Stimulated activated CD4-positive, alpha-beta T cell treated with anti-CD3 and anti-CD28 coated beads, Interleukin-15, amount 100 ng/mL, for 48 hours (primary cell): ENCODE results near the gene ABHD17B.
"Not testable (repeated sequence)": the region's sequence is repeated elsewhere in the genome, so short reads cannot be mapped to it uniquely, and the experiment has no call there.

ENCODE experiments used
- DNase-seq, 2 donors: peaks; one replicate each; pipeline ENCODE4 v3.0.0-alpha.2; 2020; ENCODE audit warnings: low read depth in 2 of 2

Gene ABHD17B

DNA sequence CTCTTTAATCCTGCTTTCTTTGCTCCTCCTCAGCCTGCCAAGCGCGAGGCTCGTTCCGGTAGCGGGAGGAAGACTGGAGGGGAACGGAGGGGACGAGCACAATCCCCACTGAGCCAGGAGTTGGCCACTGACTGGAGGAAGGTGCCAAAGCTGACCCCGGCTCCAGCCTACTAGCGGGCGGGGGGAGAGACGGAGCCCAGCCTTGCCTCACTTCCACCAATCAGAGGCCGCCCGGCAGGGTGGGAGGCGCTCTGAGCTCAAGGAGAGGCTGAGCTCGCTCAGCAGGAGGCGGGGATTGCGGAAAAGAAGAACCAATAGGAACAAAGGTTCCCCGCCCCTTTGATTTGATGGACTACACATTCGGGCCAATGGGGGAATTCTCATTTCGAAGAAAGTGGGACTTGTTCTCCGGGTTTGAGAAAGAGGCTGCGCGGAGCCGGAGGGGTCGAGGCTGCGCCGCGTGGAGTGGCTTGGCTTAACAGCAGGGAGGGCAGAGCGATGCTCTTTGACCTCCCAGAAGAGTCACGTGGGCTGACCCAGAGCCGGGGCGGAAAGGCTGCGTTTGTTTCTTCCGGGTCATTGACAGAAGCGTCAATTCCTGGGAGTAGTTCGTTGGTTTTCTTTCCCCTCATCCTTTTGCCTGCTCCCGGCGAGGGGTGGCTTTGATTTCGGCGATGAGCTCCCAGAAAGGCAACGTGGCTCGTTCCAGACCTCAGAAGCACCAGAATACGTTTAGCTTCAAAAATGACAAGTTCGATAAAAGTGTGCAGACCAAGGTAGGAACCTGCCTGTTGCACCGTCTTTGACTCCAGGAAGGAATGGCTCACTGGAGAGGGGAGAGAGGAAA is at the start of gene ABHD17B, which contains the start of gene C9orf85:
ABHD17B (minus strand) TSS at position 133 of the 847 bp plus-strand sequence. CDS start 36,113 bp downstream, outside the sequence.
C9orf85 (plus strand) TSS at position 579 of the 847 bp plus-strand sequence; CDS start at position 675, 96 bp downstream.
- DNase-seq: peak; percentile 95 to 96

GRCh38 chr9:71955300-71955915 is 44.4 kb upstream of the ABHD17B start:
- DNase-seq: no peak

GRCh38 chr9:71954652-71955051 is 43.7 kb upstream of the ABHD17B start:
- not testable (repeated sequence) for DNase-seq

GRCh38 chr9:71944754-71945375 is 33.9 kb upstream of the ABHD17B start:
- no peak for DNase-seq

GRCh38 chr9:71941998-71942567 is 31.1 kb upstream of the ABHD17B start:
- DNase-seq: no peak

DNA sequence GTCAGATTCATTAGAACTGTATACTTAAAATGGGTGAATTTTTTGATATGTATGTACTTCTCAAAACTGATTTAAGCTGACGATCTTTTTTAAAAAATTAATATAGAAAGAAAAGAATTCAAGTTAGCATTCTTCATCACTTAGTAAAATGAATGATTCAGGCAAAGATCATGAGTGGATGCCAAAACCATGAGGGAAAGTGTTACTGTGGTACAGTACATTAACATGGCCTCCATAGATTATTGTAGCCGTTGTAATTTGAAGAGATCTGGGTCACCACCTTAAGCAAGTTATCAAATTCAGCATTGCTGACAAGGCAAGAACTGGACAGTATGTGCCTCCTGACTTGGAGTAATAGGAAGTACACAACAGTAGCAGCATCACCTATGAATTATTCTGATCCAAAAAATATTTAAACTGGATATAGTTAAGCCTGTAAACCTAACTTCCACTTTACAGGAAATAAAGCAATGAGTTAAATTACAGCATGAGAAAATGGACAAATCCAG is 30.1 kb upstream of the ABHD17B start:
- no peak for DNase-seq

- DNase-seq: no peak
Observed at GRCh38 chr9:71937898-71938297, 26.9 kb upstream of the ABHD17B start.

GRCh38 chr9:71937070-71937625 is 26.2 kb upstream of the ABHD17B start:
- no peak for DNase-seq

GRCh38 chr9:71936066-71936465 is 25.1 kb upstream of the ABHD17B start:
- DNase-seq: no peak

DNA sequence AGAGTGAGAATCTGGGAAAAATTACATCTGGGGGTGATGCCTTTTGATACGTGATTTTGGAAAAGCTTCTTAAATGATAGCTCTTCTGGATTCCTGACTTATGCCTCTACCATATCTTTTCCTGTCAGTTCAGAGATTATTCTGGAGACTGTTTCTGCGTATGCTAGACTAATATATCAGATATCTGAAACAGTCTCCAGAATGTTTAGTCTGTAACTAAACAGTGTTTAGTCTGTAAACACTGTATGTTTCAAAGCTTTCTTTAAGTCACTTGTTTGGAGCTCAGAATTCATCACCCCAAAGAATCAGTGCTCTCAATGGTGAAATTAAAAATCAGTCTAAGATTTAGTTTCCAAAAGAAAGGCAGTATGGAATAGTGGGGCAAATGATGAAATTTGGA is 20.2 kb upstream of the ABHD17B start:
- DNase-seq: no peak

DNA sequence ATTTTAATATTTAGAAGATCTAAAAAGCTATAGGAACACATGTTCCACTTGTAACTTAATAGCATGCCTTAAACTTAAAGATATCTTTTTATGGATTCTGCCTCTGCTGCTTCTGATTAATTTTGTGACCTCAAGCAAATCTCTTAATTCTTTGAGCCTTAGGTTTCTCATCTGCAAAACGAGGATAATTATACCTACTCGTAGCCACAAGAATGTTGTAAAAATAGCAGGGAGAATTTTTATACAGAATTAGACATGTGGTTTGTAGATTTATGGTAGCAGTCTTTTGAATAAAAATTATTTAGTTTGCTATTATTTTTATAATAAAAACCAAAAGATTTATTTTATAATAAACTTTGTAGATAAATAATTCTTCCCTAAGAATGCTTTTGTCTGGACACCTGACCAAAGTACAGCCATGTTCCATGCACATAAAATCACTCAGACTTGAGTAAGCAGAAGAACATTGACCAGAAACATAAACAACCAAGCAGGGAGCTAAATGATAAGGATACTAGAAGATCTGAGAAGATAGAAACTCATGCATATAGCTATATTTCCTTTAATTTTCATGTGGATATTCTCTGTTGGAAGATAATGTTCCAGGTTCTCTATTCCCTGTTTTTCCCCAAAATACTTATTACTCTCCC is 18.9 kb upstream of the ABHD17B start:
- DNase-seq: no peak

DNA sequence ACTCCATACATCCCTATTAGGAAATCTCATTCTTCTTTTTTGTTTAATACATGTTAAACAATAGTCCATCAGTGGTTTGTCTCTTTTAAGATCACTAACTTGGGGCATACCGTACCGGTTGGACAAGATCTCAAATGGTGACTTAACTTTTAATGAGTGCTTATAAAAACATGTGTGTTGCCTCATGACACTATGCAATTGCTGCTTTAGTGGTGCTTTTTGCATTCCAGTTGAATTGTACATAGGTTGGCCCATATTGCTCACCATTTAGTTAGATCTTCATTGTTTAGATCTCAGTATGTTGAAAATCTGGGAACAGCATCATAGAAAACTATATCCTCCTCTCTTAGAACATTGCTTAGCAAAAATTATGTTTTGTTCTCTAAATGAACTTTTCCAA is 18.2 kb upstream of the ABHD17B start:
- no peak for DNase-seq

DNA sequence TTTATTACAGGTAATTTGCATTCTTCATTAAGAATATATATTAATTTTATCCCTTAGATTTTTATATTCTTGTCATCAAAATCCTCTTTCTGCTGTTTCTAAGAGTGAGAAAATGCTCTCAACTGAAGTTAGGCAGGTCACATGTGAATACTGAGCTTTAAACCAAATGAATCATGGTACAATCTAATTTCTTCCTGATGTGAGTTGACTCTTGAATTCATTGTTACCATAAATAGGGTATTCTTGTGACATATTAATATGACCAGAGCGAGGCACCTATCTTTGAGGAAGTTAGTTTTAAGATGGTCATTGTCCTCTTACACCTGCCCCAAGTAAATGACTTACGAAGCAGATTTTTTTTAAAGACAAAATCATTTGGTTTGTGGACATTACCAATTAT is 17.8 kb upstream of the ABHD17B start:
- DNase-seq: no peak

DNA sequence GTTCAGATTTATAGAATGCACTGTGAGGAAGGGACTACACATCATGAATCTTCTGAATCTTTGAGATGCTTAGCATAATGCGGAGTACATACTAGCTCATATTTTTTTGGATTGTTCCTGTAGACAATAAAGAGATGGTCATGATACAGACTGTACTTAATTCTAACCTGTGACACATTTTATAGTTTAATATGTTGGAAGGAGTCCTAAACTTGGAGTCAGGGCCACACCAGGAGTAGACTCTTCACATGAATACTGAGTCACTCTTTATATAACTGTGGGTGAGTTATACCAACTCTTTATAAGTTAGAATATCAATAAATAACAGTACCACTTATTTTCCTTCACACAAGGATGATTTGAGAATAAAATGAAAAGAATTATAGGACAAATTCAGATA is 17.4 kb upstream of the ABHD17B start:
- DNase-seq: no peak

DNA sequence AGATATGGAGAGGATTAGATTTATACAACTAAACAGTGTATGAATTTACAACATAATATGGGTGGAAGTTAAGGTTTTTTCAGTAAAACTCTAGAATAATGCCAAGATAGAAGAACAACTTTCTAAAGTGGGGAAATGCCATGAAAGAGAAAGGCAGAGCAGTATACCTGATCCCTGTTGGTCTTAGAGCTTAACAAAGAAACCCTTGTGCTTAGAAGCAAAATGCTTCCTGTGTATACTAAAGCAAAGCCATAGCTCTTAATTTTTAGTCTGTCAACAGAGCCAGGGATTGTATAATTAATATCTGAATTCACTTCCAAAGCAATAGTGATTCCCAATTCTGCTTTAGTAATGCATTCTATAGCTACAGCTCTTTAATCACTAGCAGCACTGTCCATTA is 14.8 kb upstream of the ABHD17B start:
- no peak for DNase-seq

DNA sequence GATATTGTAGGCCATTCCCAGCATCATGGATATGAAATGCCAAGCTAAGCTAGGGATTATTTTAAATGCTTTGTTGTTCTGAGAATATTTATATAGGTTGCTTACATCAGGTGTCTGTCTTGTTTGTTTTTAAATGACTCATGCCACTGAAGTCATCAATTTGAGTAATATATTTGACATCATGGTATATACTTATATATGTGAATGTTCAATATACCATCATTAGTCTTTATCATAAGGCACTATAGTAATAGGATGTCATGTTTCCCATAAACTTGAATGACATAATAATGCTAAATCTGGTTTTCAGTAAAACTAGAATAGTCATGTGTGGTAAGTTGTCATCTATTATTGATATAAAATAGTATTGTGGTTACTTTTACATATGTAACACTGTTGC is 13.6 kb upstream of the ABHD17B start:
- DNase-seq: no peak

DNA sequence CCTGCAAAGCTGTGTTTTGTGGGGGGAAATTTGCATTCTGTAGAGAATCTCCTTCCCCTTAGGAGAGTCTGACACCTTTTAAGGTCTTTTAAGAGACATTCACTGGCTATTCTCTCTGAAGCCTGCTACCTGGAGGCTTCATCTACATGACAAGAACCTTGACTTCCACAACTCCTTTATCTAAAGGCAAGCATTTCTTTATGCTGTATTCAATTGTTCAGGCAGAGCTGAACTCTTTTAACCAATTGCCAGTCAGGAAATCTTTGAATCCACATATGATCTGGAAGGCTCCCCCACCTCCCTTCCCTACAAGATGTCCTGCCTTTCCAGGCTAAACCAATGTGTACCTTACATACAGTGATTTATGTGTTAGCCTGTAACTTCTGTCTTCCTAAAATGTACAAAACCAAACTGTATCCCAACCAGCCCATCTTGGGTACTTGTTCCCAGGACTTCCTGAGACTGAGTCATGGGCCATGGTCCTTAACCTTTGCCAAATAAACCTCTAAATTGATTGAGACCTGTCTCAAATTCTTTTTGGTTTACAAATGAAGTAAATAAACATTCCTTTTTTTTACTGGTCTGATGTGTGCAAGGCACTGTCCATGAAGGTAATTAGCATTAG is 10.3 kb upstream of the ABHD17B start:
- no peak for DNase-seq

DNA sequence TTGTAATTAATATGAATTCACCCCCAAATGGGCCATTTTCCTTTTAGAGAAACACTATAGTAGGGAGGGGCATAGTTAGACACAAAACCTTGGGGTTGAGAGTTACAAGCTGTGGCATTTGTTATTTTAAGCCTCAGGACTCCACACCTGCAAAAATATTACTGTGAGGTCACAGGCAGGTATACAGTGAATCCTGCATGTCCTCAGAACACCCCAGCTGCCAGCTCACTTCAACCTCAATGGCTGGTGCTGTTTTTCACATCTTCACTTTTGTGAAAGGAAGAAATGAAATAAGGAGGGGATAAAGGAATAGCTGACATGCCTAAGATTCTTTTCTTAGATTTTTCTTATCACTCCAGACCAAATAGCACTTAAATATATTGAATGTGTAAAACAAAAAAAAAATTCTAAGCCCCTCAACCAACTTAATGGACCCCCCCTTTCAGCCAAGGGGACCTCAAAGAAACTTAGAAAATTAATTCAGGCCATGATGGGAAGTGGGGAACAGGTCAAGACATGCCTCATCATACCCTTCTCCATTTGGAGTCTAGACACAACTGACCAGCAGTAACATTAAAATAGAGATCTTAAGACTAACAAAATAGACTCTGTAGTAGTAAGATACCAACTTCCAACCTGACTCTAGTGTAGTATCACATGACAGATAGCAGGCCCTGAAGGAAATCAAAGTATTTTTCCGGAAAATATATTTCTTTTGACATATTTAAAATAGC is 9.6 kb upstream of the ABHD17B start:
- DNase-seq: no peak

- no peak for DNase-seq
Observed at GRCh38 chr9:71918419-71918818, 7.4 kb upstream of the ABHD17B start.
